NCI-H524 treated with DMSO at 0.1 percent for 48 hours (cell line): ENCODE data around the gene SST.
A peak's percentile ranks its signal among the peaks of the same experiment; 100 is the strongest.
"Not testable (repeated sequence)": the region's sequence is repeated elsewhere in the genome, so short reads cannot be mapped to it uniquely, and the experiment has no call there.

Experiments
- DNase-seq: peaks from one replicate; lab custom pipeline; 2025; lab: John Stamatoyannopoulos, UW

The SST gene

DNA sequence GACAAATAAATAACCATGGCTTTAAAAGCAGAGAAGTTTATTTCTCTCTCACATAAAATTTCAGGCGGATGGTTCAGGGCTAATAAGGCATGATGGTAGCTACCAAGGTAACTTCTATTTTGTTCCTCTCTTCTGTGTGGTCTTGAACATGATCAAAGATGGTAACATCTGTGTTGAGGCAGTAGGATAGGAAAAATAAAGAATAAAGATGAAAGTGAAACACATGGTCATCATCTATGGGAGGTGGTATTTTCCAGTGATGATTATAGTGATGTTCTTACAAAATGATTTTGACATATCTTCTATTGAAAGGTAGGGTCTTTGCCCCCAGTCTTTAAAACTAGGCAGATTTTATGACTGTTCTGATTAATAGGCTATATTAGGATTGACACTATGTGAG, 14.2 kb upstream of the SST start:
- DNase-seq, result no peak

DNA sequence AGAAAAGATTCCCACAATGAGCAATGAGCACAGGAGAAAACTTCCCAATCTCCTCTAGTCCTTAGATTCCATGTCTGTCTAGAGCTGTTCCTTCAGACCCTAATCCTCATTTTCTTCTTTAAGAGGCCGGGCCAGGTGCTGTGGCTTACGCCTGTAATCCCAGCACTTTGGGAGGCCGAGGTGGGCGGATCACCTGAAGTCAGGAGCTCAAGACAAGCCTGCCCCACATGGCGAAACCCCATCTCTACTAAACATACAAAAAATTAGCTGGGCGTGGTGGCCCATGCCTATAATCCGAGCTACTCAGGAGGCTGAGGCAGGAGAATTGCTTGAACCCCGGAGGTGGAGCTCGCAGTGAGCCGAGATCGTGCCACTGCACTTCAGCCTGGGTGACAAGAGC, 11.6 kb upstream of the SST start:
- DNase-seq, result not testable (repeated sequence)

DNA sequence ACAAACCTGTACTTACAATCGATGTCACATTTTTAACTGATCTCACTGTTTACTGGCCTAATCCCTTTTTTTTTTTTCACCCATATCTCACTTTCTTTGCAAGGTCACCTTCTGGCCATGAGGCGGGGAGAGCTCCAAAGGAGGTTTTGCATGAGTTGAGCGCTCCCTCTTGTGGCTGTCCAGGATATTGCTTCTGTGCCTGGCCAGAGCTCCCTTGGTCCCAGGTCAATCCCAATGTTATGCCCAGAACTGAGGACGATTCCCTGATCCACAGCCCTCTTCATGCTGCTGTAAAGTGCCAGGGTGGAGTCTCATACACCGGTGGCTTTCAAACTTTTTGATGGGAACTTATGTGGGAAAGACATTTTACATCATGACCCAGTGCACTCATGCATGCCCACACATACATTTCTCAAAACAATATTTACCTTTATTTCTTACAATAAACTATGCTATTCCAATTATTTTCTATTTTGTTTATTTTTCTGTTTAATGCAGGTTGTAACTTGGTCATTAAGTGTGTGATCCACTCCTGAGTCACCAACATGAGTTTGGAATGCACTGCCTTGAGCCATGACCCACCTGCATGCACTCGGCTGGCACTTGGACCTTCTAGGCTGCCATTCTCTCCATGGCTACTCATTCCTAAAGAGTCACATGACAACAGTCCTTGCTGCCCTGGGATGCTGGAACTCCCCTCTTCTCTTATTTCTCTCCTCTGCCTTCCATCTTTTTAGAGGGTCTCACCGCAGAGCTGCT, 9.6 kb upstream of the SST start:
- peak; percentile 86 for DNase-seq

DNA sequence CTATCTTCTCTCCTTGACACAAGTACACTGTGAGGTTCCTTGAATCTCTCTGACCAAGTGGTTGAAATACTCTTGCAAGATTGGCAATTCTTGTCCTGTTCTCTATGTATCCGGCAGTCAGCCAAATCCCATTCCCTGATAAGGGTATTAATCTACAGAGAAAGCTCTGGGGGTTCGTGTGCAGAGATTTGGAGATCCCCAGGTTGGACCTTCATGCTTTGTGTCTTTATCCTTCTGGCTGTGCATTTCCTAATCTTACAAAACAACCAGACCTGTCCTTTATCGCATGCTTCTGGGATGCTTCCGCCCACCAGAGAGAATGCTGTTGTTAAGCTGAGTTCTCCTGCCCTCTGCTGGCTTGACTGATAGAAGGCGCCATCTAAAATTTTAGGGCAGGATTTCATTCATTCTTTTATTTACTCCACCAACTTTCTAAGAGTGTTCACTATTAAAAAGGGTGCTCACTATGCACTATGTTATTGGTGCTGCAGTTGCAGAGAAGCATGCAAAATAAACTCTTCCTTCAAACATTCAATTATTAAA, 8.6 kb upstream of the SST start:
- peak; percentile 24 for DNase-seq

DNA sequence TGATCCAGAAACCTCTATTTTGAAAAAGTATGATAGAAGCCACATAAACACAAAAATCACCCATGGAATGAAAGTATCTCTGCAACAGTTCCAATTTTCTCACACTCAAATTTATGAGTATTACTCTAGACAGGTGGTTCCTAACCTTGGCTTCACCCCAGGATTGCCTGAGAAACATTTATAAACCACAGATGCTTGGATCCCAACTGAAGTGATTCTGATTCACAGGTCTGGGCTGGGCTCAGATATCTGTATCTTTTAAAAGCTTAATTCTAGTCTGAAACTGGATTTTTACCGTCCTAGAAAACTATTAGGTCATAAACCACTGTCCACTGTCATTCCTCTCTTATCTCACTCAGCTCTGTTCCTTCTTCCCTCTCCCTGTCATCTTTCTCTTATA, 7.4 kb upstream of the SST start:
- DNase-seq, result no peak

DNA sequence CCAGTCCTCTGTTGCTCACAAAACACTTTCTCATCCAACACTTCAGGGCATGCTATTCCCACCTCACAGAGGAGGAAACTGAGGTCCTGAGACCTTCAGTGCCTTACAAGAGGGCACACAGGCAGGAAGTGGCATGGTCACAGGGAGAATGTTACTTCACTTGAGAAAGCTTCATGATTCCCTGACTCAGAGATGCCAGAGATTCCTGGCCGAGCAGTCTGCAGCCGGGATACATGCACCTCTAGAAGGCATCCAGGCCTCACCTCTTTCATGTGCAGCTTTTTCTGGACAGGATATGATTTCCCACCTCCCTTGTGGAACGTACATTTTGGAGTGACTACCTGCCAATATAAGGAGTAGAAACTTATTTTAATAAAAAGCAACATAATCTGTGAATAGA, 2.8 kb upstream of the SST start:
- DNase-seq, result no peak

DNA sequence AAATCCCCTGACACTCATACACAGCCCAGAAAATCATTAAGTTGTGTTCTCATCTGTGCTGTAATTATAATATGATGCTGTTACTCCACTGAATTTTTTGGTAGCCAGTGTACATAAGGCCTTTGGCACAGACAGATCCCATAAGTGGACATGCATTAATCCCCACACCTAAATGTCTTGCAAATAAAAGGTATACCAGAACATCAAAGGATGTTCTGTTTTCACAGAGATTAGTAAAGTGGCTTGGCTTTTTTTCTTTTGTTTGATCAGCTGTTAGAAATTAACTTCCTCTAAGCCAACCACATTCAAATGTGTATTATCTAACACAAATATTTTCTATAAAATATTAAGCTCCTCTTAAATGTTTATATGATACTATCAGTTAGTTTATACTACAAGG, 2.7 kb downstream of the SST start:
- DNase-seq, result no peak

DNA sequence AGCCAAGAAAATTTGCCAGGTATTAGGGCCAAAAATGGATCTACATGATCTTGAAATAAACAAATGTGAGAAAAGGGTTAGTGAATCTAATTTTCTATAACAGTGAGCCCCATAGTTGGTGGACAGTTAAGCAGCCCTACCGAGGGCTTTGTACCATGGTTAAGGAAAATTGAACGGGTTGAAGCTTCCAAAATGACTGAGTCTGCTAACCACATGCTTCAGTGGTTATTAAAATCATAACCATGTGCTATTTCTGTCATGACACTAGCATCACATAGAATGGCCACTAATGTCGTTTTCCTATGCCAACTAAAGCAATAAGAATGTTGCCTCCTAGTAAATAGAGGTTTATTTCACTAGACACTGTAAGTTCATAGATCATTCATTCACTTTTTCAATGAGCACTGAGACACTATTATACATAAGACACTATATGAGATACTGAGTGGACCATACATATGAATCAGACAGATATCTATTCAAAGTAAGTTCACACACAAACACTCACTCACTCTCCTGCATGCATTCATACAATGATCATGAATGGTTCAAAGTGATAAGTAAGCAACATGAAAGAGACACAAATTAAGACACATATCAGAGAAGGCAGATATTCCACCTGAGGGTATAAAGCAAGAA, 4.3 kb downstream of the SST start:
- no peak for DNase-seq

DNA sequence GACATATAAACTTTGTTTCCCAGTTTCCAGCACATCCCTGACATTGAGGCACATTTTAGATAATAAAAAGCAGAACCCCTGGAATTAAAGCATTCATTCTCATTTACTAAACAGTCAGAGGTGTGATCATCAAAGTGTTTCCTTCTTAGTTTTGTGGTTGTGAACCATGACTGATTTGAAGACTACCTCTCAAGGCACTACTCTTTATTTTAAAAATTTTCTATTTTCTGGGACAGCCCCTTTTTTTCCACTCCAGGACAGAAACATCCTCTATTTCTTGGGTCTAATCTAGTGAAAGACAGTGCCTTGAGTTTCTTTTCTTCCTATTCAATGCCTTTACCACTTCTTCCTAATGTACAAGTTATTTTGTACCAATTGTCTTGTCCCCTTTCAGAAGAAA, 5.2 kb downstream of the SST start:
- no peak for DNase-seq

DNA sequence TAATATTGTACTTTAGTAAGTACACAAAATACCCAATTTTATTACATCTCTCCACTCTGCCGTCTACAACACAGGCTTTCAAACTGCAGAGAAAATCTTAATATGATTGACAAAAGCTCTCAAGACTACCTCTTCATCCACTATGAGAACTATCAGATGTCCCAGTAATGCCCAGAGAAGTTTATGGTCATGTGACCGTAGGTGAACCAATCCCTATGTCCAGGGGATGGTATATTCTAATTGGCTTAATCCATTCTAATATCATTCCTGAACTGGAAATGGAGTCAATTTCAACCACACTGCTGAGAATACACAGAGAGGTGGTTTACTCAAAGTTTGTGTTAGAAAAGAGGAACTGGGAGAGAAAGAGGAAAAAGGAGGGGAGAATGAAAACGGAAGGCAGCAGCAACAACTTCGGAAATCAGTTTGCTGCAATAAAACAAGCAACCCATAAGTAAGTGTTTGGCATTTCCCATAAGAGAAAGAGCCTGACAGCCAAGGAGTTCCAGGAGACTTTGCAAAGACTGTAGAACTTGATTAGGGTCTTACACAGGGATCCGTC, 7.3 kb downstream of the SST start:
- no peak for DNase-seq

DNA sequence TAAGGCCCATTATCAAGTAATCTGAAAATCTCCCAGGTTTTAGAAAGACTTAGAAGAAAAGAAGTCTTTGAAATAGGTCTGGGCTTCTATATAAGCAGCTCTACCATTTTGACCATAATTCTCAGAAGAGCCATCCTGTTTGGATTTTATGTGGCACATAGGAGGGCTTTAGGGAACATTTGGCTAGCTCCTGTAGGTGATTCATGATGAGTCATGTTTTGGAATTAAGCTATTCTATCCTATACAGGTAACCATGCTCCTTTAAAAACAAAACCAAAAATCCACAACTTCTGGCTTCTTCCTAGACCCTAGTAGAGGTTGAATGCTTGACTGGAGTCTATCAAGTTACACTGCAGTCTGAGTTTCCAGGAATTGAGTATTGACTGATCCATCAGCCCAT, 8.9 kb downstream of the SST start:
- no peak for DNase-seq

DNA sequence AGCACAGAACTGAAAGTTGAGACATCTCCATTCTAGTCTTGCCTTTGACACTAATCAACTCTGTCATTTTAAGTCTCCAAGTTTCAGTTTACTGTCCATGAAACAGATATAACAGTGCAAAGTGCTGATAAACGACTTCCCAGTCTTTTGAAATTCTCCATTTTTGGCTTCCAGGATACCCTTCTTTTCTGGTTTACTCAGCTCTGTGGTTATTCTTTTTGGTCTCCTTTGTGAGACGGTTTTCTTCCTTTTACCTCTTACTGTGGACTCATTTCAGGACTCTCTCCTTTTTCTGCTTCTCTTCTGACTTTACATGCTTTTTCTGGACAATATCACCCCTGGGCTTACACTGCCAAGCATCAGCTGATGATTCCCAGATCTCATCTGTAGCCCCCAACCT, 18.9 kb downstream of the SST start:
- no peak for DNase-seq

DNA sequence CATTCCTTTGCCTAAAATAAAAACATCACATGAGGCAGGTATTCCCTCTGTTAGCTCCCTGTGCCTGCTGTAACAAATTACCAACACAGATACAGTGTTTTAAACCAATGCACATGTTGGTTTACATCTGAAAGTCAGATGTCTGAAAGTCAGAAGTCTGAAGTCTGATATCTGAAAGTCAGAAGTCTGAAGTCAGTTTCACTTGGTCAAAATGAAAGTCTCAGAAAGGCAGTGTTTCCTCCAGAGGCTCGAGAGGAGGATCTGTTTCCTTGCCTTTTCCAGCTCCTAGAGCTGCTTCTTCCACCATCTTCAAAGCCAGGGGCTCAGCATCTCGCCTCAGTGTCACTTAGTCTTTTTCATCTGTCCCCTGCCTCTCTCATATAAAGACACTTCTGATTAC, 22.0 kb downstream of the SST start:
- no peak for DNase-seq

DNA sequence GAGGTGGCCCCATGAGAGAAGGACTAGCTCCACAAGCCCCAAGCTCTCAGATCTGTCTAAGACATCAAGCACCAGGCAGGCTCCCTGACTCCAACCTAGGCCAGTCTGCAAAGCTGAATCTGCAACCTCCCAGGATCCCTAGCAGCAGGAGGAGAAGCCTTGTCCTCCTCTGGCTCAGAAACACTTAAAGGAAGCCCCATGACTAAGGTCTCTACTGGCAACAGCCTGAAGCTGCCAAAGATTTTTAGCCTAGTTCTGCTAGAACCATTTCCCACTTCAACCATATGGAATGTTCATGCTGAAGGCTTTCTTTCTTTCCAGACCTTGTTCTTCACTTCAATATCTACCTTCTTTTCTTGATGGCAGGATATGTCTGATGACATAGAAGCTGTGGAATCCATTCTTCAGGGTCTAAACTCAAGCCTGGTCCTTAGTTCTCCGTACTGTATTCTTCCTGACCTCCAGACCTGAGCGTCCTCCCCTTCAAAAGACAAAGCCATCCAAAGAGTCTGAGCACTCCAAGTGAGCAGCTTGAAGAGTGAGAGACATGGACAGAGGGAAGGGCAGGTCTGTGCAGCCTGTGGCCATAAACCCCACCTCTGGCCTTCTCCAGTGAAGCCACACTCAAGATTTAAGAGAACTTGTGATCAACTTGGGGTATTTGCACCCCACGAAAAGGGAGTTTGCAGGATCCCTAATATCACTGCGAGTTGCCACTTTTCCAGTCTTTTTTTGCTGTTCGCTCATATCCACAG, 23.1 kb downstream of the SST start:
- DNase-seq, result no peak

DNA sequence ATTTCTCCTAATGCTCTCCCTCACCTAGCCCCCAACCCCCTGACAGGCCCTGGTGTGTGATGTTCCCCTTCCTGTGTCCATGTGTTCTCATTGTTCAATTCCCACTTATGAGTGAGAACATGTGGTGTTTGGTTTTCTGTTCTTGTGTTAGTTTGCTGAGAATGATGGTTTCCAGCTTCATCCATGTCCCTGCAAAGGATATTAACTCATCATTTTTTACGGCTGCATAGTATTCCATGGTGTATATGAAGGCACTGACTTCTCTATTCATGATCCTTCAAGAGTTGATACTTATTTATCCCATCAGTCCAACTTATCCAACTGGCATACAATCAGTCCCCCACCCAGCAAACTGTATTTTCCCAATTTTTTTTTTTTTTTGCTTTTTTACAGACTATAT, 24.8 kb downstream of the SST start:
- not testable (repeated sequence) for DNase-seq

DNA sequence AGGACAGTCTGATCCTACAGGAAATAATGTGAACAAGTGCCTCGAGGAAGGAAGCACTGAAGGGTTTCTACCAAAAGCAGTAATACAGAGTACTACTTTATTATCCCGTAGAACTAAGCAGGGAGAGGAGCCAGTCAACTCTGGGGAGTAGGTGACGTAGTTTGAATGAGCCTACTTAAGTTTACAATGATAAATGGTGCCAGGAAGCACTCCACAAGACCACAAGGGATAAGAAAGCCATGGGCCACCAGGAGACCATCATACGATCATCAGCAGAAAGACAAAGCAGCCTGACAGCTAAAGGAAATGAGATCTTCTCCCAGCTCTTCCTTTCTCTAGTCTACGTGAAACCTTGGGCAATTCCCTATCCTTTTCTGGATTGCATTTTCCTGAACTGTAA, 27.3 kb downstream of the SST start:
- DNase-seq, result no peak

DNA sequence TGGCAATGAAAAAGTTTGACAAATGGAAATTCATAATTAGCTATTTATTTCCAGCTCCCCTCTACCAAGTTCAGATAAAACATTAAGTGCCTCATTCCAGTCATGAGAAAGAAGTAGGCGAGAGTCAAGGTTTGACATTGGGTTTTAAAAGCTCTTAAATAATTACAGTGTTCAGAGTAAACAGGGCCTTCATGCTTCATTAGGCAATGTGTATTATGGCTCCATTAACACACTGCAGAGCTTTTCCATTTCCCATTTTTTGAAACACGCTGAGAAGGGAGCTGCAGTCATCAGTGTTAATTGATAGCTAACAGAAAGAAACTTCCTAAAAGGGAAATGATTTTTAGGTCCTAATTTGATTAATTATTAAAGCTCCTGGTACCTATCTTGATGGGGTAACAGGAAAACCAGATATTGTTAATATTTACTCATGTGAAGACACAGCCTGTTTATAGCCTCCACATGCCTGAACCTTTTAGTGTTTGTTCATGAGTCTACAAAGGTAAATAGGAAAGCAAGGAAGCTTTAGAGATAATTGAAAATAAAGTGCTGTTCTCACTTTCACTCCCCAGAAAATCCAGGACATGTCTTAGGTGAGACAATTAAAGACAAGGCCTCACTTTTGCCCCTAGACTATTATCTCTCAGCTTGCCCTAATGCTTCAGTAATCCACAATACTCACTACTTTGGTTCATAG, 28.7 kb downstream of the SST start:
- DNase-seq, result no peak

DNA sequence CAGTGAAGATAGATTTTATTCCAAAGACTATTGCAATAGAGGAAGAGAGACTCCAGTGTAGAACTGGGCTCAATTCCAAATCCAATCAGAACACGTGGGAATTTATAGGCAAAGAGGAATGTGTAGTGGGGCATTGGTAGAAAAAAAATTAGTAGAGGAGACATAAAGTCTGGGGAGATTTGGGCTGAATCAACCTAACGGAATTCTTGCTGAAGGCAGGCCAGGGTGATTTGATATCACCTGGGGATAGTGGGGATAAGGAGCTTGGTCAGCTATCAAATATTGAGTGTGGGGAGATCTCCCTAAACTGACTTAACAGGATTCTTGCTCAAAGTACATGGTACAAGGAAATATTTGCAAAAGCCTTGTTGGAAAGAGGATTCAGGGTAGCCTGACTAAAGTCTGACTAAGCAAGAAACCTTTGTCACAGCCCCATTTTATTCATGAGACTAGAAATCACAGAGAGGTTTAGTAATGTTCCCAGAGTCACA, 29.6 kb downstream of the SST start:
- DNase-seq, result no peak

DNA sequence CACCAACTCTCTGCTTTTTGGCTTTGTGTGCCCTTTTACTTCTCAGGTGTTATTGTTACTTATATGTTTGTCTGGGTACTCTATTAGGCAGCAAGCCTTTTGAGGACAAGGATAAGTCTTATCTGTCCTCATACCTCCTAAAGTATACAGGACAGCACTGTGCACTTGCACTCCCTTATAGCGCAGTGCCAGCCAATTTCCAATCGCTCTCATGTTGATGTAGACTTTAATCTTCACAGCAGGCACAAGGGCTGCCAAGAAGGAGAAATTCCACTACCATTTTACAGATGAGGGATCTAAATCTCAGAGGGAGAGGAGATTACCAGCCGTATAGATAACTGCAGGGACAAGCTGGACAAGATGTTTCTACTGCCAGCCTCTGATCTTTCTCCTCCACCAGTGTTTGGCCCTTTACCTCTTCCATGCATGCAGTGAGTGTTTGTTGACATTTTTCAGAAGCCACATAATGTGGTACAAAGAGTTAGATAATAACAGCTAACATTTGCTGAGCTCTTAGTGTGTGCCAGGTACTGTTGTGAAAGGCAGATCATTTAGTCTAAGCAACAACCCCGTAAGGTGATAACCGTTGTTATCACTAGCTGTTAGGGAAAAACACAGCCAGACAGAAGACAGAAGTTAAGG, 30.1 kb downstream of the SST start:
- no peak for DNase-seq

DNA sequence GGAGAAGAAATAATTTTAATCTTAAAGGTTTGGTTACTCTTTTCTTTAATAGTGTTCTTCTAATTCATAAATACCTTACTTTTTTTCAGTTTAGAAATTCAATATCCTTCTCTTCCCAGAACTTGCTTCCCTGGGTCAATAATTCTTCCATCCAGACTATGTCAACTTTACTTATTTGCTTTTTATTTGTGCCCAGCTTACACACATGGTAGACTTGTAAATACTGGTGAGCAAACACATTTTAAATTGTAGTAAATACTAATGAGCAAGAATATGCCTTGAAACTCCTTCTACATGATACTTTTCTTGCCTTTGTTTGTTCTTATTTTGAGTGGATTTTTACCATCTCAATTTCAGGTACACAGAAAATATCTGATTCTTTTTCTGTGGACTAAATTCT, 33.7 kb downstream of the SST start:
- DNase-seq, result no peak

DNA sequence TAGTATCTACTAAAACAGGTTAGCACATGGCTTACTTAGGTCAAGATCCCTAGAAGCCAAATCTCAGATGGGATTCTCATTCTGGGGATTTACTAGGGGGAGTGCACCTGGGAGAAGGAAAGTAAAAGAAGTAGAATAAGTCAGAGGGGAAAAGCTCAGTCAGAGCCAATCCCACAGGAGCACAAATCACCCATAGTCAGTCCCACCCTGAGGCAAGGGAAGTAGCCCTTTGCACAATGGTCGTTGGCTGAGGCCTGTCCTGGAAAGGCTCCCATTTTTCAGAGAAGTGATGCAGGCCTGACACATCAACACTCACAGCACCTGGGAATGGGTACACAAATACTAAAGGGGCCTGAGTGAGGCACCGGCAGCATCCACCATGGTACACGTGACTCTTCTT, 39.8 kb downstream of the SST start:
- no peak for DNase-seq
